CD4-positive, alpha-beta T cell treated with Interferon gamma for 1 hour (primary cell): Measurements from ENCODE around the gene FAM161A.

Experiments
- DNase-seq: peaks from one replicate; pipeline ENCODE4 v3.0.0-alpha.2; 2020

Gene FAM161A

GRCh38 chr2:61775956-61776570, 77.8 kb downstream of the FAM161A start:
- DNase-seq, result no peak
